Neutrophil (primary cell): ENCODE data around the gene CBY1.
A peak's percentile ranks its signal among the peaks of the same experiment; 100 is the strongest.

Source experiments
- H3K27ac ChIP-seq: fragments of 200-600 bp; sonication (generic); 2 replicates; pipeline ENCODE4 v1.5.1; 2016; ENCODE audit warnings: mild to moderate bottlenecking, moderate library complexity
- H3K27me3 ChIP-seq: fragments of 200-600 bp; sonication (generic); 2 replicates; pipeline ENCODE4 v1.6.0; 2016; ENCODE audit warnings: mild to moderate bottlenecking
- H3K36me3 ChIP-seq: fragments of 200-600 bp; sonication (generic); 2 replicates; pipeline ENCODE4 v1.5.1; 2017
- H3K4me1 ChIP-seq, 2 experiments: fragments of 200-600 bp in 1 of 2; sonication (generic) in 1 of 2; 1 replicate in 1 of 2; 2 replicates in 1 of 2; pipeline versions ENCODE4 v1.5.1 to v1.6.1; 2013 to 2016; ENCODE audit warnings: low read depth in 1 of 2, low read length in 1 of 2, mild to moderate bottlenecking in 1 of 2, moderate library complexity in 1 of 2; ENCODE audit not compliant: control insufficient read depth in 1 of 2, insufficient read depth in 1 of 2
- H3K4me3 ChIP-seq, 2 experiments: fragments of 200-600 bp in 1 of 2; sonication (generic) in 1 of 2; 1 replicate in 1 of 2; 2 replicates in 1 of 2; pipeline ENCODE4 v1.5.1; 2013 to 2016; ENCODE audit warnings: low read depth in 1 of 2, low read length in 1 of 2, mild to moderate bottlenecking in 1 of 2, moderate library complexity in 1 of 2
- H3K9me3 ChIP-seq: fragments of 200-600 bp; sonication (generic); 2 replicates; pipeline ENCODE4 v1.5.1; 2016
- CTCF ChIP-seq: fragments of 200-600 bp; sonication (generic); IDR thresholded peaks from 2 replicates; pipeline ENCODE4 v1.5.1; 2016; ENCODE audit warnings: antibody characterized with exemption

CBY1 gene

GRCh38 chr22:38715852-38716251, 59.4 kb downstream of the CBY1 start:
- peaks cover 64% of the 10 kb centered on the region for H3K36me3 ChIP-seq
- no peaks in the 10 kb centered on the region for H3K27me3 ChIP-seq
- no peaks in the 10 kb centered on the region for H3K9me3 ChIP-seq
- no peak for TF ChIP-seq CTCF
- no peak overlapping the region for H3K4me3 ChIP-seq
- H3K4me1 ChIP-seq: peaks cover 40 to 43% of the 10 kb centered on the region in 2 experiments
- peak overlapping the region; percentile 63 for H3K27ac ChIP-seq

- no peak for TF ChIP-seq CTCF
- peaks cover 64% of the 10 kb centered on the region for H3K36me3 ChIP-seq
- no peak overlapping the region for H3K27ac ChIP-seq
- no peaks in the 10 kb centered on the region for H3K9me3 ChIP-seq
- peaks cover 36 to 39% of the 10 kb centered on the region in 2 experiments for H3K4me1 ChIP-seq
- no peaks in the 10 kb centered on the region for H3K27me3 ChIP-seq
- H3K4me3 ChIP-seq: no peak overlapping the region
Measured at GRCh38 chr22:38716271-38716670, 59.8 kb downstream of the CBY1 start.

GRCh38 chr22:38716826-38717225, 60.4 kb downstream of the CBY1 start:
- TF ChIP-seq CTCF: no peak
- Histone ChIP-seq H3K27ac (peak overlapping the region; percentile 36), H3K4me3 (no peak overlapping the region), H3K27me3 (no peaks in the 10 kb centered on the region), H3K36me3 (peaks cover 67% of the 10 kb centered on the region), H3K9me3 (no peaks in the 10 kb centered on the region), H3K4me1 (peaks cover 33 to 35% of the 10 kb centered on the region in 2 experiments)

- H3K36me3 ChIP-seq: peaks cover 71% of the 10 kb centered on the region
- H3K4me1 ChIP-seq: peaks cover 28 to 31% of the 10 kb centered on the region in 2 experiments
- no peaks in the 10 kb centered on the region for H3K27me3 ChIP-seq
- no peak for TF ChIP-seq CTCF
- peak overlapping the region; percentile 36 for H3K27ac ChIP-seq
- no peak overlapping the region for H3K4me3 ChIP-seq
- H3K9me3 ChIP-seq: no peaks in the 10 kb centered on the region
Measured at GRCh38 chr22:38717244-38717643, 60.8 kb downstream of the CBY1 start.

GRCh38 chr22:38718414-38718813, 62.0 kb downstream of the CBY1 start:
- Histone ChIP-seq H3K9me3 (no peaks in the 10 kb centered on the region), H3K4me1 (peaks cover 17 to 19% of the 10 kb centered on the region in 2 experiments), H3K4me3 (no peak overlapping the region), H3K27ac (peak overlapping the region; percentile 36), H3K27me3 (no peaks in the 10 kb centered on the region), H3K36me3 (peaks cover 83% of the 10 kb centered on the region)
- TF ChIP-seq CTCF: no peak

- H3K36me3 ChIP-seq: peaks cover 91% of the 10 kb centered on the region
- no peak overlapping the region for H3K4me3 ChIP-seq
- TF ChIP-seq CTCF: no peak
- peaks cover 9 to 12% of the 10 kb centered on the region in 2 experiments for H3K4me1 ChIP-seq
- no peaks in the 10 kb centered on the region for H3K27me3 ChIP-seq
- H3K9me3 ChIP-seq: no peaks in the 10 kb centered on the region
- peak overlapping the region; percentile 31 for H3K27ac ChIP-seq
Measured at GRCh38 chr22:38719196-38719595, 62.8 kb downstream of the CBY1 start.
